CD4-positive, alpha-beta T cell (primary cell): Measurements from ENCODE around the gene CELF4. TPM values are rescaled to one million over a fixed set of nuclear protein-coding genes. Genes with fewer than 3 reads are reported as not detected.

ENCODE experiments used
- ATAC-seq: fragments of 200-7000 bp; cut with Tn5 transposase; one replicate; pipeline ENCODE4 v1.10.0; 2022; ENCODE audit warnings: mild to moderate bottlenecking; ENCODE audit not compliant: poor library complexity
- CTCF ChIA-PET: fragments of 350-600 bp; sonication (Branson Sonifier 250); formaldehyde crosslinking; loops from one replicate; lab custom pipeline; 2021; ENCODE audit warnings: antibody characterized with exemption, inconsistent platforms; lab: Charles Lee
- POLR2A ChIA-PET: fragments of 350-600 bp; sonication (Branson Sonifier 250); formaldehyde crosslinking; loops from one replicate; lab custom pipeline; 2021; ENCODE audit warnings: antibody characterized with exemption, inconsistent platforms; lab: Charles Lee
- DNase-seq, 14 experiments: peaks; one replicate each; pipeline ENCODE4 v3.0.0-alpha.2; 2013 to 2020; ENCODE audit warnings: mixed read lengths in 2 of 14
- H3K27ac ChIP-seq, 2 donors: one replicate each; pipeline versions ENCODE4 v1.5.1 to v1.7.0; 2013; ENCODE audit warnings: low read length in 2 of 2, low read depth in 1 of 2, mild to moderate bottlenecking in 1 of 2
- H3K27me3 ChIP-seq, 2 experiments: 1 replicate in 1 of 2; 2 replicates in 1 of 2; pipeline versions ENCODE4 v1.6.1 to v1.7.0; 2013; ENCODE audit warnings: low read length in 2 of 2, control low read depth in 1 of 2, mild to moderate bottlenecking in 1 of 2, moderate library complexity in 1 of 2; ENCODE audit not compliant: insufficient read depth in 2 of 2, control insufficient read depth in 1 of 2
- H3K36me3 ChIP-seq: one replicate; pipeline ENCODE4 v1.6.1; 2013; ENCODE audit warnings: low read length, control low read depth; ENCODE audit not compliant: insufficient read depth
- H3K4me1 ChIP-seq: one replicate; pipeline ENCODE4 v1.6.1; 2013; ENCODE audit warnings: low read length, control low read depth; ENCODE audit not compliant: insufficient read depth
- H3K4me3 ChIP-seq: one replicate; pipeline ENCODE4 v1.5.1; 2013; ENCODE audit warnings: mild to moderate bottlenecking, low read length, moderate library complexity
- H3K9me3 ChIP-seq, 2 experiments: 1 replicate in 1 of 2; 2 replicates in 1 of 2; pipeline versions ENCODE4 v1.6.1 to v1.7.0; 2013; ENCODE audit warnings: low read length in 2 of 2, mild to moderate bottlenecking in 2 of 2, control low read depth in 1 of 2, moderate library complexity in 1 of 2; ENCODE audit not compliant: control insufficient read depth in 1 of 2, insufficient read depth in 1 of 2
- H3K27ac Mint-ChIP-seq: one replicate; pipeline ENCODE4 v1.8.0; 2020; ENCODE audit warnings: mixed read lengths
- H3K27me3 Mint-ChIP-seq: one replicate; pipeline ENCODE4 v1.8.0; 2021; ENCODE audit warnings: mixed read lengths
- H3K36me3 Mint-ChIP-seq: one replicate; pipeline ENCODE4 v1.8.0; 2021; ENCODE audit warnings: low read depth, mixed read lengths
- H3K4me1 Mint-ChIP-seq: one replicate; pipeline ENCODE4 v1.8.0; 2021; ENCODE audit warnings: low read depth, mixed read lengths
- H3K4me3 Mint-ChIP-seq: one replicate; pipeline ENCODE4 v1.8.0; 2020; ENCODE audit warnings: mild to moderate bottlenecking, mixed read lengths
- H3K9me3 Mint-ChIP-seq: one replicate; pipeline ENCODE4 v1.8.0; 2020; ENCODE audit warnings: mixed read lengths
- CTCF ChIP-seq: fragments of 200-600 bp; IDR thresholded peaks from one replicate; pipeline ENCODE4 v1.8.0; 2022; ENCODE audit warnings: antibody characterized with exemption, mild to moderate bottlenecking
- intact Hi-C, 2 experiments: fragments of 100-400 bp; cut with DNase I in 1 of 2; cut with micrococcal nuclease in 1 of 2; formaldehyde crosslinking; loops; one replicate each; pipeline versions ENCODE4 v1.15.1 to v1.9.0; 2023 to 2025; cut with DNase I, micrococcal nuclease
- total RNA-seq, 174 experiments: library from RNA in 2 of 174; stranded (reverse) in 2 of 174; gene quantifications; one replicate each; pipeline ENCODE4 v1.2.3 and lab custom pipeline; 2021 to 2026

CELF4 gene
- total RNA-seq, 2 experiments from 2014 or later, result not detected

DNA sequence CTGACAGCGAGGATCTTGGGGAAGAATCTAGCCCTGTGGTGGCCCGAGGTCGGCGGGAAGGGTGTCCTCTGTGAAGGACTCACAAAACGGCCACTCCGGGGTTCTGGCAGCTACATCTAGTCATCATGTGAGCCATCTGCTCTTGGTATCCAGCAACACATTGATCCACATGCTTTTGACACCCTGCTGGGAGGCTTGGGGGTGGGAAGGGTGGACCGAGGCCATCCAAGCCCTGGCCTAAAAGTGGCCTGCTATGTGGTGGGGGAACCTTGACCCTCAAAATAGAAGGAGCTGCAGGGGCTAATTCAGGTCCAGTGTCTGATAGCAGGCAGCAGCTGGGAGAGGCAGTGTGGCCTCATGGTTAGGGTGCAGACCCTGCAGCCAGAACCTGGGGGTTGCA is 145.7 kb downstream of the CELF4 start:
- DNase-seq, result no peak
- no peaks in the 10 kb centered on the region for H3K4me1 Mint-ChIP-seq
- CTCF ChIA-PET, result no interaction called here
- no peaks in the 10 kb centered on the region for H3K9me3 Mint-ChIP-seq
- Histone ChIP-seq H3K36me3 (no peaks in the 10 kb centered on the region), H3K4me1 (no peaks in the 10 kb centered on the region), H3K9me3 (no peaks in the 10 kb centered on the region), H3K27ac (no peak overlapping the region), H3K27me3 (no peaks in the 10 kb centered on the region), H3K4me3 (no peak overlapping the region)
- TF ChIP-seq CTCF, result no peak
- no peak for ATAC-seq
- no peak overlapping the region for H3K4me3 Mint-ChIP-seq
- no peaks in the 10 kb centered on the region for H3K27me3 Mint-ChIP-seq
- intact Hi-C loops, result no loop called here
- H3K27ac Mint-ChIP-seq, result no peak overlapping the region
- no peaks in the 10 kb centered on the region for H3K36me3 Mint-ChIP-seq
- POLR2A ChIA-PET, result no interaction called here

GRCh38 chr18:37419315-37419714 is 146.3 kb downstream of the CELF4 start:
- no peaks in the 10 kb centered on the region for H3K4me1 Mint-ChIP-seq
- H3K27ac Mint-ChIP-seq, result no peak overlapping the region
- Histone ChIP-seq H3K27ac (no peak overlapping the region), H3K36me3 (no peaks in the 10 kb centered on the region), H3K27me3 (no peaks in the 10 kb centered on the region), H3K4me1 (no peaks in the 10 kb centered on the region), H3K4me3 (no peak overlapping the region), H3K9me3 (no peaks in the 10 kb centered on the region)
- no peaks in the 10 kb centered on the region for H3K36me3 Mint-ChIP-seq
- ATAC-seq, result no peak
- no peaks in the 10 kb centered on the region for H3K27me3 Mint-ChIP-seq
- ChIA-PET POLR2A (no interaction called here), CTCF (no interaction called here)
- DNase-seq, result no peak
- H3K9me3 Mint-ChIP-seq, result no peaks in the 10 kb centered on the region
- no peak overlapping the region for H3K4me3 Mint-ChIP-seq
- intact Hi-C loops, result no loop called here
- TF ChIP-seq CTCF, result no peak

DNA sequence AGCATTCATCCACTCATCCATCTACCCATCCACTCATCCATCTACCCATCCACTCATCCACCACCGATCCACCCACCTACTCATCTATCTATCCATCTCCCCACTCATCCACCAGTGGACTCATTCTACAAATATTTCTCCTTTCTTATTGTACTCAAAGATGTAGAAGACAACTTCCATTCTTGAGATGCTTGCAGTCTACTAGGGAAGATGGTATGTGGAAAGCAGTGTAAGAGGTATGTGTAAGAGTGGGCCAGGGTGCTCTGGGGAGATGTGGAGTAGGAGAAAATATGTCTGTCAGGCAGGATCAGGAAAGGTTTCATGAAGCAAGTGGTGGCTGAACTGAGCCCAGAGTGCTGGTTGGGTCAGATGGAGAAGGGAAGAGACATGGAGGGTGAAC is 150.8 kb downstream of the CELF4 start:
- H3K9me3 Mint-ChIP-seq, result no peaks in the 10 kb centered on the region
- H3K4me3 Mint-ChIP-seq, result no peak overlapping the region
- ChIA-PET POLR2A (no interaction called here), CTCF (no interaction called here)
- ATAC-seq (no peak), DNase-seq (no peak)
- Histone ChIP-seq H3K27ac (no peak overlapping the region), H3K27me3 (no peaks in the 10 kb centered on the region), H3K4me3 (no peak overlapping the region), H3K9me3 (peaks cover 0 to 12% of the 10 kb centered on the region in 2 experiments), H3K4me1 (no peaks in the 10 kb centered on the region), H3K36me3 (no peaks in the 10 kb centered on the region)
- TF ChIP-seq CTCF, result no peak
- H3K27ac Mint-ChIP-seq, result no peak overlapping the region
- no peaks in the 10 kb centered on the region for H3K27me3 Mint-ChIP-seq
- H3K4me1 Mint-ChIP-seq, result no peaks in the 10 kb centered on the region
- no peaks in the 10 kb centered on the region for H3K36me3 Mint-ChIP-seq
- intact Hi-C loops, result no loop called here
